Naive thymus-derived CD4-positive, alpha-beta T cell (primary cell): Measurements from ENCODE around the gene MLF1. TPM values are rescaled to one million over a fixed set of nuclear protein-coding genes. Genes with fewer than 3 reads are reported as not detected.

Experiments
- polyA plus RNA-seq, 2 donors: library from polyadenylated mRNA; unstranded; fragments of 300-500 nt; fragmentation: Illumina TruSeq; gene quantifications; one replicate each; pipeline ENCODE4 v1.2.3, GENCODE V29; 2021
- total RNA-seq, 6 experiments: library from RNA in 5 of 6; stranded (reverse) in 5 of 6; gene quantifications; 1 replicate in 5 of 6; 2 replicates in 1 of 6; pipeline ENCODE4 v1.2.3 and lab custom pipeline; 2021 to 2026

The MLF1 gene
- total and polyA plus RNA-seq, 7 experiments from 2014 or later, result 0.56 to 3.6 (median 0.85) TPM; not detected in 2

Other genes with a start within 250 kb of the MLF1 start
- gene GFM1, start 73.3 kb downstream of the MLF1 start, total RNA-seq, result 10 to 100 TPM; 36.4 to 43.4 (median 41.8) TPM
- gene GFM1, start 73.3 kb downstream of the MLF1 start, polyA plus RNA-seq, result 10 to 100 TPM; 32.9 to 41.1 TPM
- 10 to 100 TPM in 1 of 5 experiments, 1 to 10 TPM in 4; 2.1 to 10.9 (median 6.0) TPM for gene LXN, start 101.5 kb downstream of the MLF1 start, total RNA-seq
- 10 to 100 TPM; 15.9 to 18.8 TPM for gene LXN, start 101.5 kb downstream of the MLF1 start, polyA plus RNA-seq
- not detected for gene RARRES1, start 161.3 kb downstream of the MLF1 start, total RNA-seq
- gene RARRES1, start 161.3 kb downstream of the MLF1 start, polyA plus RNA-seq, result not detected
- gene MFSD1, start 230.9 kb downstream of the MLF1 start, total RNA-seq, result 10 to 100 TPM; 24.6 to 66.0 (median 31.1) TPM
- gene MFSD1, start 230.9 kb downstream of the MLF1 start, polyA plus RNA-seq, result 10 to 100 TPM; 52.9 to 54.6 TPM